Measurements from ENCODE around the gene TBC1D3I.
"Not testable (repeated sequence)": the region's sequence is repeated elsewhere in the genome, so short reads cannot be mapped to it uniquely, and the experiment has no call there.

The TBC1D3I gene

GRCh38 chr17:36264470-36264869 is at the start of gene TBC1D3I:
Gene TBC1D3I (minus strand): TSS chr17:36264570. CDS start chr17:36262985, 1,585 bp downstream.
- not testable (repeated sequence) for DNase-seq

DNA sequence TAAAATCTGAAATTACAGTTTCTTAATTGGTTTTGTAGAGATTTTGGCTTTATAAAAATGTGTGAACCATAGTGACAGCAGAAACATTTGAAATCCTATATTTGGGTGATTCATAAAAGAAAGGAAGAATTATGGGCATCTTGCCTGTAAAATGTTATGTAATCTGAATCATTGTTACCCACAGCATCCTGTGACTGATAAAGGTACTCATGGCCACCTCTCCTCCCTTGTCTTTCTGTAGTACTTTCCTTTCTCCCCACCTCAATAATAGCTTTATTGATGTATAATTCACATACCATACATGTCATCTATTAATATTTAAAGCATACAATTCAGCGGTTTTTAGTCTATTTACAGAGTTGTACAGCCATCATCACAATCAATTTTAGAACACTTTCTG is 30.8 kb upstream of the TBC1D3I start:
- DNase-seq, result not testable (repeated sequence)

GRCh38 chr17:36289965-36290612 is 25.7 kb upstream of the TBC1D3I start:
- DNase-seq, result not testable (repeated sequence)

DNA sequence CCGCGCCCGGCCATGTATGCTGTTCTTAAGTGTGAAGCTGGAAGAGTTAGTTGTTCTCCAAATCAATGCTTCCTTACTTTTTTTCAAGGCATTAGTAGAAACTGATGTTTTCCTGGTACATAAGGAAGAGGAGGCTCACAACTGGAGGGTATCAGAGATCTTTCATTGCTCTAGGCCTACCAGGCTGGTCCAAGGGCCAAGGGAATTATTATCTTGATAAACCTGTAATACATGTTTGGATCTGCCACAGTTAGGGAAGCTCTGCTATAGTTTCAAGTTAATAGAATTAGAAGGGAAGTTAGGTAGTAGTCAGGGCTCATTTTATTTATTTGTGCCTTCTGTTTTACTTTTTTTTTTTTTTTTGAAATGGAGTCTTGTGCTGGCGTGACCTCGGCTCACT is 19.8 kb upstream of the TBC1D3I start:
- DNase-seq, result not testable (repeated sequence)

GRCh38 chr17:36283256-36283655 is 18.9 kb upstream of the TBC1D3I start:
- DNase-seq, result not testable (repeated sequence)

DNA sequence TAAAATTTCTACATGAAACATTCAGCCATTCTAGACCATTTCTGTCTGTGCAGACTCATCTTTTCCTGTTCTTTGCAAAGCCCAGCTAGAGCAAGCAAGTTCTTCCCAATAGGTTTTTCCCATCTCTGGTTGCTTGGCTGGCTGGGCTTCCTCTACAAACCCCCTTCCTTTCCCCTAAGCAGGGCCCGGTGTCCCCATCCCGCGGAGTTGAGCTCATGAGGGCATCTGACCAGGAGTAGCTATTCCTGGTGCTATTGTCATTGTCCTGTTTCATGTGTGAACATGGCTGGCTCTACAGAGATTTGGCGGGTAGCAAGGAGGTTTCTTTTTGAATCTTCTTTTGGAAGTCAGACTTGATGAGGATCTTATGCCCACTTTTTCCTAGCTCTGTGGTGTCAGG is 22.3 kb downstream of the TBC1D3I start:
- DNase-seq, result not testable (repeated sequence)

GRCh38 chr17:36229644-36230043 is 34.7 kb downstream of the TBC1D3I start:
- DNase-seq, result not testable (repeated sequence)

DNA sequence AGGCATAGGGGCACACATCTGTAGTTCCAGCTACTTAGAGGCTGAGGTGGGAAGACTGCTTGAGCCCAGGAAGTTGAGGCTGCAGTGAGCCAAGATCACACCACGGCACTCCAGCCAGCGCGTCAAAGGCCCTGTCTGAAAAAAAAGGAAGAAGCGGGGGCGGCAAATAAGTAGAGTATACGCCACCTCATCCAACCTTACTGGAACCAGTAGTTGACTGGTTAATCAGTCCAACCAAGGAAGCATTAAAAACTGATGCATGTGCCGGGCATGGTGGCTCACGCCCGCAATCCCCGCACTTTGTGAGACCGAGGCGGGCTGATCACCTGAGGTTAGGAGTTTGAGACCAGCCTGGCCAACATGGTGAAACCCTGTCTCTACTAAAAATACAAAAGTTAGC is 41.4 kb downstream of the TBC1D3I start:
- DNase-seq, result not testable (repeated sequence)

- DNase-seq, result not testable (repeated sequence)
Observed at GRCh38 chr17:36221581-36222100, 42.7 kb downstream of the TBC1D3I start.

DNA sequence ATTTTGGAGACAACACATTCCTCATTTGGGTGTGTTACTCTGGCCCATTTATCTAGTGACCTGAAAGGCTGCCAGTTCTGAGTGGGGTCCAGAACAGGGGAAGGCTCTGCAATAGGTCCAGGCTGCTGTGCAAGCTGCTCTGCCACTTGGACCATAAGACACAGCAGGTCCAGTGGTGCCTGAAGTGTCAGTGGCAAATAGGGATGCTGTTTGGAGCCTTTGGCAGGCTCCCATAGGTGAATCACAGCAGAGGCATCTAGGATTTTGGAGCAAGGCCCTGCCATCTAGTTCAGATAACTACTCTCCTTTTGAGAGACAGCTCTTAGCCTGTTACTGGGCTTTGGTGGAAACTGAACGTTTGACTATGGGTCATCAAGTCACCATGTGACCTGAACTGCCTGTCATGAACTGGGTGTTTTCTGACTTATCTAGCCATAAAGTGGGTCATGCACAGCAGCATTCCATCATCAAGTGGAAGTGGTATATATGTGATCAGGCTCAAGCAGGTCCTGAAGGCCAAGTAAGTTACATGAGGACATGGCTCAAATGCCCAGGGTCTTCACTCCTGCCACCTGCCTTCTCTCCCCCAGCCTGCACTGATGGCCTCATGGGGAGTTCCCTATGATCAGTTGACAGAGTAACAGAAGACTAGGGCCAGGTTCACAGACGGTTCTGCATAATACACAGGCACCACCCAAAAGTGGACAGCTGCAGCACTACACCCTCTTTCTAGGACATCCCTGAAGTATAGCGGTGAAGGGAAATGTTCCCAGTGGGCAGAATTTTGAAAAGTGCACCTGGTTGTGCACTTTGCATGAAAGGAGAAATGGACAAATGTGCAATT is 43.4 kb downstream of the TBC1D3I start:
- not testable (repeated sequence) for DNase-seq

DNA sequence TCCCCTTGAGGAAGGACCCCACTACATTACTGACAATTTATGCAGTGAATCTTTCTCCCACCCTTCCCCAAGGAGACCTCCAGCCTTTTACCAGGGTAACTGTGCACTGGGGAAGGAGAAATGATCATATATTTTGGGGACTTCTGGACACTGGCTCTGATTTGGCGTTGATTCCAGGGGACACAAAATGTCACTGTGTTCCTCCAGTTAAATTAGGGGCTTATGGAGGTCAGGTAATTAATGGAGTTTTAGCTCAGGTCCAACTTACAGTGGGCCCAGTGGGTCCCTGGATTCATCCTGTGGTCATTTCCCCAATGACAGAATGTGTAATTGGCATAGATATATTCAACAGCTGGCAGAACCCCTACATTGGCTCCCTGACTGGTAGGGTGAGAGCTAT is 44.8 kb downstream of the TBC1D3I start:
- not testable (repeated sequence) for DNase-seq

DNA sequence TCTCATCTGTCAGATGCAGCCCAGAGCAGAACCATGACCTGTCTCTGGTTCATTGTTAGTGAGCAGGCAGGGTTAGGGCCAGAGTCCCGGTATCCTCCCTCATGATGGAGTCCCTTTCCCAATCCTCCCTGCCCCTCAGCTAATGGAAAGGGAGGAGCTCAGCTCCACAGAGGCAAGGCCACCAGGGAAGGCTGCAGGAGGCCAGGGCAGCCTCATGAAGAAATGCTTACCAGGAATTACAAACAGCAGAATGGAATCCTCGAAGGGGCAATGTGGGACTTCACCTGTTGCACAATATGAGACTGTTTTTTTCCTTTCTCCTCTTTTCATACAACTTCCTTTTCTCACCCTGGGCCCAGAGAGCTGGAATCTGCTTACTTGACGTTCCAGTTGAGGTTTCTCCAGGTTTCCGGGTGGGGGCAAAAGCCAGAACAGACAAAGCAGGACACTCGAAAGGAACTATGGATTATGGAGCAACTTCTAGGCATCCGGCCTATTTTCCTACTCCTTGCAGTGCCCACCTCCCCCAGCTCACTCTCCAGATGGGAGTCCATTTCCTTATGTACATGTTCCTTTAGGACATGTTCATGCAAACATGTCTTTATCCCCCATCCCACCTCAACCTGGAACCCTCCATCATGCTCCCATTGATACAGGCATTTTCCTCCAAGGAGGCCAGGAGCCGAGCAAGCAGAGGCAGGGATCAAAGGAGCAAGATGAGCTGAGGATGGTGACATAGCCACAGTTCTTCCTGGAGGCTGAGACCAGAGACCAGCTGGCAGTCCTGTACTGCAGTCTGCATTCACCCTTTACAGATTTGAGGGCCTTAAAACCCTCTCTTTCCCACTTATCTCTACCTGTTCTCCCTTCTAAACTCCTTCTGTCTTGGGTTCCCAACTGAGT is 48.7 kb downstream of the TBC1D3I start:
- DNase-seq, result peak; percentile 43 to 57

DNA sequence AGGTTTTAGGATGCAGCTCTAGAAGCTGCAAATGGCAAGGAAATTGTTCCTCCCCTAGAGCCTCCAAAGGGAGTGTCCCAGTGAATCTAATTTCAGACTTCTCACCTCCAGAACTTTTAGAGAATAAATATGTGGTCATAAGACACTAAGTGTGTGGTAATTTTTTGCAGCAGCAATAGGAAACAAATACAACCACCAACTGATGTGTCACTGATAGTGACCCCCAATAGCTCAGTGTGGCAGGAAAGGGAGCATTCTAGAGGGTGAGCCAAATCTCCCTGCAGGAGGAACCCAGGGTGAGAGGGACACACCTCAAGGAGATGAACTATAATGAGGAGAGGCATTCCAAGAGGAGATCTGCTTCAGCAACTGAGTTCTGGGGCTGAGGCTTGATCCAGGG is 49.5 kb downstream of the TBC1D3I start:
- DNase-seq, result peak; percentile 72 to 75

- DNase-seq, result no peak
Observed at GRCh38 chr17:36213695-36214094, 50.7 kb downstream of the TBC1D3I start.

- DNase-seq, result peak; percentile 86 to 87
Observed at GRCh38 chr17:36212966-36213365, 51.4 kb downstream of the TBC1D3I start.

DNA sequence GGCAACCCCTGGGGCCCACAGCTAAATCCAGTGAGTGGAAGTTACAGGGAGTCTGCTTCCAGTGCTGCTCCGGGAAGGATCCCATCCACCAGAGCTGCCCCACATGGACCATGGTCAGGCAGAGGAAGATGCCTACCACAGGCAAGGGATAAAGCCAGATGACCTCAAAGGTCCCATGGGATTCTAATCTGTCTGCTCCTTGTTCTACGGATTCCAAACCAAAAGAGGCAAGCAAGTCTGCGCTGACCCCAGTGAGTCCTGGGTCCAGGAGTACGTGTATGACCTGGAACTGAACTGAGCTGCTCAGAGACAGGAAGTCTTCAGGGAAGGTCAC is 52.1 kb downstream of the TBC1D3I start:
- no peak for DNase-seq

GRCh38 chr17:36211484-36212271 is 52.7 kb downstream of the TBC1D3I start:
- not testable (repeated sequence) for DNase-seq

DNA sequence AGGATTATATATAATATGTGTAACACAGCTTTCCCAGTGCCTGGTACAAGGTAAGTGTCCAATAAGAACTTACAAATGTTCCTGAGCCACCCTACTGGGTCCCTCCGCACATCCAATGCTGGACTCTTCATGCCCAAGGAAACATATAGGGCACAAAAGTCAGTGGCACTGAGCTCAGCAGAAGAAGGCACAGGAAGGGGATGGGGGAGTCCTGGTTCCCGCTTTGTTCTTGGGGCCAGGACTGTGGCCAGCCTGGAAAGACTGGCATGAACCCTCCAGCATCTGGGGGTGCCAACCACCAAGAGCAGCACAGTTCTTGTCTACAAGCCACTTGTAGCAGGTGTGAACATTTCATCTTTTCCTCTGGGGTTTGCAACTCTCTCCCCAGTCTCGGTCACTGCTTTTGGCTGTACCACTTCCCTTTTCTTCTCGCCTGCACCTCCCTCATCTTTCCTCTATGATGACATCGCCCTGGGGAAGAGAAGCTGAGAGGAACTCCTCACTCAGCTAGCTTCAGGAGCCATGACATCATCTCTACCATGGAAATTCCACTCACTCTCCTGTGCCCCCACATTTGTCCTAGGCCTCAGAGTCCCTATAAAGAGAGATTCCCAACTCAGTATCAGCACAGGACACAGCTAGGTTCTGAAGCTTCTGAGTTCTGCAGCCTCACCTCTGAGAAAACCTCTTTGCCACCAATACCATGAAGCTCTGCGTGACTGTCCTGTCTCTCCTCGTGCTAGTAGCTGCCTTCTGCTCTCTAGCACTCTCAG is 53.7 kb downstream of the TBC1D3I start, which contains the start of gene CCL4L2:
TSS of gene CCL4L2 (plus strand) at position 625 of the 773 bp plus-strand sequence.
- DNase-seq, result peak; percentile 90 to 91

- no peak for DNase-seq
Observed at GRCh38 chr17:36209575-36209974, 54.8 kb downstream of the TBC1D3I start.

DNA sequence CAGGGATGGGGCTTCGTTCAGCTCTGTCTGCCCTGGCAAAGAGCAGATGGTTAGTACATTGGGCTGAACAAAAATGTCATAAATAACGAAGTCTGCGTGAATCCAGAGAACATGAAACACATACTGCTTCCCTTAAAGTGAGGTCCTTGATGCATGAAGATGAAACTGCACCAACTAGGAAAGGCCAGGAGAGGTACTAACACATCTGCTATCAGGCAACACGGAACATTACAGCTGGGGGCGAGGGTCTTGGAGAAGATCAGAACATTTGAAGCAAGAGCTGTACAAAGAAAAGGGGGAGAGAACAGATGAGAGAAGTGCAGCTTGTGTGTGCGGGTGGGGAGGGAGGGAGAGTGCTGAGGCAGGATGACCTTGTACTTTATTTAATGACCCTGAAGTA is 57.0 kb downstream of the TBC1D3I start:
- not testable (repeated sequence) for DNase-seq

DNA sequence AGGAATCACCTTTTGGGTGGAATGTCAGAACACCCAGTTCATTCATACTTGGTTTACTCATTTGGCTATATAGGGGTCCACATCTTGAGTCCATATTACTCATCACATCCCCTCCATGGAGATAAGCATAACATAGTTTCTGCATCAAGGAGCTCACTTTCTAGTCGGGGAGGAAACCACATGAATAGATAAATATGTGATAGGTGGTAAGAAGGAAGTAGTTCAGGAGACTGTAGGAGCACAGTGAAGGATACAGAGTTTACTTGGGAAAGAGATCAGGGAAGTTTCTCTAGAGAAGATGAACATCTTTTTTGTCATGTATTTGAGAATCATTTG is 57.9 kb downstream of the TBC1D3I start:
- not testable (repeated sequence) for DNase-seq
